Fibroblast of lung (primary cell): ENCODE data around the gene SAMD11.

Source experiments
- EZH2 ChIP-seq: IDR thresholded peaks from 2 replicates; pipeline ENCODE4 v1.5.1; 2012; ENCODE audit warnings: low read length, control low read depth, mild to moderate bottlenecking; ENCODE audit errors: missing control alignments
- TF ChIP-seq, protein P1 (sequence below), 2 donors: IDR thresholded peaks in 1 of 2; conservative IDR thresholded peaks in 1 of 2; 1 replicate in 1 of 2; 2 replicates in 1 of 2; pipeline ENCODE4 v1.5.1; 2011 to 2012; ENCODE audit warnings: low read length in 2 of 2, control low read depth in 1 of 2, inconsistent platforms in 1 of 2, low read depth in 1 of 2, mild to moderate bottlenecking in 1 of 2

DNA sequence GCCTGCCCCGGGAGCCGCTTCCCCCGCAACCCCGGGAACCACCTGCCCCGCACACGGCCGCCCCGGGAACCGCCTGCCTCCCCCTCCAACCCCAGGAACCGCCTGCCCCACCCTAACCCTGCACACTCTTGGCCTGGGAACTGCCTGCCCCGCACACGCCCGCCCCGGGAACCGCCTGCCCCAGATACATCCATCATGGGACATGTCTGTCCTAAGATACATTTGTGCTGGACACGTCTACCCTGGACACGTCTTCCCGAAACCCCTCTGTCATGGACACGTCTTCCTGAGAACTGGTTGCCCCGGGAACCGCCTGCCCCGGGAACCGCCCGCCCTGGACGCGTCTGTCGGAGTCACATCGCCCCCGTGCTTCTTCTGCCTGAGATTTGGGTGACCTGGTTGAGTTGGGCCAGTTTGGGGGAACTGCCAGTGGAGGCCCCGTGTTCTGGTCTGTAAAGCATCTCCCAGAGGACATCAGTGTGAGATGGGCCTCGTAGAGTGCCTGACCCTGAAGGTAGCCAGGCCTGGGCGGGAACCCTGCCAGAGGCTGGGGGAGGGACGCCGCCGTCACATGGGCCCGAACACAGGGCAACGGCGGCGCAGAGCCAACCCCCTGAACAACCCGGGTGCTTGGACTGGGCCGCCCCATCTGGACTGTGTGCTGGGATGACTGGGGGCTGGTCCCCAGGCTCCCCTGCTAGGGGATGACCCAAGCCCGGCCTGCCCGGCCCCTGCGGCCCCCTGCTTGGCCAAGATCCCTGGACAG is 54.5 kb downstream of the SAMD11 start:
- TF ChIP-seq, protein P1, sequence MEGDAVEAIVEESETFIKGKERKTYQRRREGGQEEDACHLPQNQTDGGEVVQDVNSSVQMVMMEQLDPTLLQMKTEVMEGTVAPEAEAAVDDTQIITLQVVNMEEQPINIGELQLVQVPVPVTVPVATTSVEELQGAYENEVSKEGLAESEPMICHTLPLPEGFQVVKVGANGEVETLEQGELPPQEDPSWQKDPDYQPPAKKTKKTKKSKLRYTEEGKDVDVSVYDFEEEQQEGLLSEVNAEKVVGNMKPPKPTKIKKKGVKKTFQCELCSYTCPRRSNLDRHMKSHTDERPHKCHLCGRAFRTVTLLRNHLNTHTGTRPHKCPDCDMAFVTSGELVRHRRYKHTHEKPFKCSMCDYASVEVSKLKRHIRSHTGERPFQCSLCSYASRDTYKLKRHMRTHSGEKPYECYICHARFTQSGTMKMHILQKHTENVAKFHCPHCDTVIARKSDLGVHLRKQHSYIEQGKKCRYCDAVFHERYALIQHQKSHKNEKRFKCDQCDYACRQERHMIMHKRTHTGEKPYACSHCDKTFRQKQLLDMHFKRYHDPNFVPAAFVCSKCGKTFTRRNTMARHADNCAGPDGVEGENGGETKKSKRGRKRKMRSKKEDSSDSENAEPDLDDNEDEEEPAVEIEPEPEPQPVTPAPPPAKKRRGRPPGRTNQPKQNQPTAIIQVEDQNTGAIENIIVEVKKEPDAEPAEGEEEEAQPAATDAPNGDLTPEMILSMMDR (conservative IDR thresholded peaks at IDR 0.05 in 1 of 2, IDR thresholded peaks at IDR 0.05 in 1 of 2; ENCODE audit: low read depth in 1 of 2, low read length in 2 of 2), result no peak
- no peak for TF ChIP-seq EZH2
